Measurements from ENCODE around the gene BBX.

GRCh38 chr3:107523289-107523538, 452 bp downstream of the BBX start:
- TF ChIP-seq, protein P1, sequence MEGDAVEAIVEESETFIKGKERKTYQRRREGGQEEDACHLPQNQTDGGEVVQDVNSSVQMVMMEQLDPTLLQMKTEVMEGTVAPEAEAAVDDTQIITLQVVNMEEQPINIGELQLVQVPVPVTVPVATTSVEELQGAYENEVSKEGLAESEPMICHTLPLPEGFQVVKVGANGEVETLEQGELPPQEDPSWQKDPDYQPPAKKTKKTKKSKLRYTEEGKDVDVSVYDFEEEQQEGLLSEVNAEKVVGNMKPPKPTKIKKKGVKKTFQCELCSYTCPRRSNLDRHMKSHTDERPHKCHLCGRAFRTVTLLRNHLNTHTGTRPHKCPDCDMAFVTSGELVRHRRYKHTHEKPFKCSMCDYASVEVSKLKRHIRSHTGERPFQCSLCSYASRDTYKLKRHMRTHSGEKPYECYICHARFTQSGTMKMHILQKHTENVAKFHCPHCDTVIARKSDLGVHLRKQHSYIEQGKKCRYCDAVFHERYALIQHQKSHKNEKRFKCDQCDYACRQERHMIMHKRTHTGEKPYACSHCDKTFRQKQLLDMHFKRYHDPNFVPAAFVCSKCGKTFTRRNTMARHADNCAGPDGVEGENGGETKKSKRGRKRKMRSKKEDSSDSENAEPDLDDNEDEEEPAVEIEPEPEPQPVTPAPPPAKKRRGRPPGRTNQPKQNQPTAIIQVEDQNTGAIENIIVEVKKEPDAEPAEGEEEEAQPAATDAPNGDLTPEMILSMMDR (conservative IDR thresholded peaks at IDR 0.05; ENCODE audit: low read depth, low read length), result no peak
- TF ChIP-seq POLR2A (IDR thresholded peaks at IDR 0.05; ENCODE audit: low read depth, low read length) (no peak), SMC3 (IDR thresholded peaks at IDR 0.05; ENCODE audit: low read depth, low read length) (no peak), BHLHE40 (IDR thresholded peaks at IDR 0.05; ENCODE audit: low read depth, low read length) (no peak), RFX5 (IDR thresholded peaks at IDR 0.05; ENCODE audit: low read depth, low read length) (no peak), MAZ (IDR thresholded peaks at IDR 0.05; ENCODE audit: borderline replicate concordance, low read depth, low read length) (no peak), MAFK (IDR thresholded peaks at IDR 0.05; ENCODE audit: low read depth, low read length) (no peak), CEBPB (IDR thresholded peaks at IDR 0.05; ENCODE audit: low read depth, low read length) (no peak), CHD1 (IDR thresholded peaks at IDR 0.05; ENCODE audit: low read depth, low read length) (no peak)

Measured in IMR-90 (cell line).